Ovary (tissue), 9 donors: Measurements from ENCODE around the gene SCN4A. TPM values are rescaled to one million over a fixed set of nuclear protein-coding genes. Genes with fewer than 3 reads are reported as not detected.

Experiments
- DNase-seq, 5 donors: peaks; one replicate each; pipeline ENCODE4 v3.0.0-alpha.2; 2019 to 2020
- H3K27ac ChIP-seq, 2 donors: fragments of 200-600 bp; one replicate each; pipeline versions ENCODE4 v1.5.1 to v1.8.0; 2019 to 2022
- H3K27me3 ChIP-seq: fragments of 200-600 bp; one replicate; pipeline ENCODE4 v1.8.0; 2022
- H3K36me3 ChIP-seq: fragments of 200-600 bp; sonication (generic); one replicate; pipeline ENCODE4 v1.5.1; 2019
- H3K4me1 ChIP-seq: one replicate; pipeline ENCODE4 v1.8.1; 2013; ENCODE audit warnings: mild to moderate bottlenecking, moderate library complexity; ENCODE audit not compliant: insufficient read depth
- H3K4me3 ChIP-seq: fragments of 200-600 bp; sonication (generic); one replicate; pipeline ENCODE4 v1.5.1; 2017
- H3K9me3 ChIP-seq, 2 donors: fragments of 200-600 bp in 1 of 2; sonication (generic) in 1 of 2; one replicate each; pipeline versions ENCODE4 v1.5.1 to v1.8.1; 2013 to 2019; ENCODE audit warnings: mild to moderate bottlenecking in 1 of 2, moderate library complexity in 1 of 2
- EP300 ChIP-seq: sonication (generic); formaldehyde crosslinking; IDR thresholded peaks from one replicate; pipeline ENCODE4 v1.6.1; 2017; ENCODE audit warnings: antibody characterized with exemption
- POLR2A ChIP-seq: fragments of 450-650 bp; IDR thresholded peaks from one replicate; pipeline ENCODE4 v1.6.1; 2017; ENCODE audit warnings: antibody characterized with exemption, mild to moderate bottlenecking, moderate library complexity
- WGBS, 3 donors: extraction: QIAGEN DNeasy Blood & Tissue Kit in 1 of 3; methylation state at CpG; one replicate each; pipeline versions ENCODE4 v1.1.5 to v1.1.7; 2013 to 2017; 5-methylcytosine and 5-hydroxymethylcytosine counted together
- intact Hi-C, 4 donors: fragments of 100-400 bp; cut with DNase I; formaldehyde crosslinking; loops; one replicate each; pipeline versions ENCODE4 v1.11.0 to v1.15.1; 2022 to 2023
- polyA plus RNA-seq, 2 donors: library from polyadenylated mRNA; stranded (reverse); fragments of 200-250 nt in 1 of 2; fragments of 350-450 nt in 1 of 2; fragmentation: Illumina TruSeq in 1 of 2; extraction: RNeasy Lipid Tissue Mini Kit (QIAGEN cat#74804) in 1 of 2; gene quantifications; one replicate each; pipeline ENCODE4 v1.2.3, GENCODE V29; 2013 to 2014
- total RNA-seq, 7 donors: library from RNA; depleted of rRNA in 2 of 7; stranded (reverse); fragments of >200 nt in 2 of 7; fragmentation: NEBNext Ultra II Directional in 3 of 7; extraction: Animal tissue kit (Norgen Biotek cat#: 25700) in 3 of 7; gene quantifications; one replicate each; pipeline versions ENCODE4 v1.1.0 to v1.2.4, GENCODE V29; 2016 to 2023
- TF ChIP-seq, protein P1 (sequence below), 3 donors: fragments of 450-650 bp in 2 of 3; fragments of 200-600 bp in 1 of 3; IDR thresholded peaks; one replicate each; pipeline versions ENCODE4 v1.5.1 to v1.8.0; 2016 to 2022; ENCODE audit warnings: antibody characterized with exemption in 3 of 3, mild to moderate bottlenecking in 1 of 3
- donor health status: DM: no; HTN: no; CAD: no; lungs with moderate emphysema.
- donor health status: DM: no; HTN: no; CAD: no.
- donor health status: Bipolar disorder and iron deficiency.
- donor health status: DM: yes; HTN: yes; CAD: no.
- donor health status: DM: no; HTN: no; CAD: no.
- donor health status: DM: yes; HTN: yes; CAD: no.

SCN4A gene
- total and polyA plus RNA-seq, 9 donors = 0.27 to 2.5 (median 0.62) TPM; not detected in 1

DNA sequence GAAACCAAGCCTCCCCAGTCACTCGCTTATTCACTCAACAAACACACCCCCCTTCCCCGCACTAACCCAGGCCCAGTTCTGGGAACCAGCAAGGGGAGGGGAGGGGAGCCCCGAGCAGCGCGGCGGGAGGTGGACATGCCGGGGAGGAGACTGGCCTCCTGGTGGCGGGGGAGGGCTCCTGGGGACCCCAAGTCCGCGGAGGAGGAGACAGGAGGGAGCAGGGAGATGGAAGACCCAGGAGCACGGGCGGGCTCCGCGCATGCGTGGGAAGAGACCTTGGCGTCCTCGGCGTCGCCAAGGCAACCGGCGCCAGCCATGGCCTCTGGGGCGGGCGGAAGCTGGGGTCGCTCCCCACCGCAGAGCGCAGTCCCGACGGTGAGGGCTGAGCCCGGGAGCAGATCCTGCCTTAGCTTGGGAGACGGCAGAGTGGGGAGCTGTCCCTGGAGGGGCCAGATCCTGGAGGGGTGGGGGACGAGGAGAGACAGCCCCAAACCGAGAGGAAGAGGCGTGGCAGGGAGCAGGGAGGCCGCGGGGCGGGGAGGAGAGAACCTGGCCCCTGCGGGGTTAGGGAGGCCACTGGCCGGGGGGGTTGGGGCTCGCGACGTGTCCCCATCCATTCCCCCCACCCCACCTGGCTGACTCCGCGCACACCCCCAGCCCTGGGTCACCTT, 25.5 kb upstream of the SCN4A start, which contains the start of gene PRR29:
Gene PRR29 (plus strand): TSS at position 302 of the 671 bp plus-strand sequence. CDS start 14 bp downstream, at position 316.
- Histone ChIP-seq H3K27ac (no peak within 1 kb of the TSS), H3K4me1 (peaks cover 7% of the 10 kb centered on the region), H3K27me3 (no peaks in the 10 kb centered on the region), H3K4me3 (peak within 1 kb of the TSS; percentile 38), H3K36me3 (no peaks in the 10 kb centered on the region), H3K9me3 (no peaks in the 10 kb centered on the region)
- peak; percentile 66 to 88 (median 81) for DNase-seq
- intact Hi-C loops = no loop called here
- TF ChIP-seq EP300 = no peak
- TF ChIP-seq, protein P1, sequence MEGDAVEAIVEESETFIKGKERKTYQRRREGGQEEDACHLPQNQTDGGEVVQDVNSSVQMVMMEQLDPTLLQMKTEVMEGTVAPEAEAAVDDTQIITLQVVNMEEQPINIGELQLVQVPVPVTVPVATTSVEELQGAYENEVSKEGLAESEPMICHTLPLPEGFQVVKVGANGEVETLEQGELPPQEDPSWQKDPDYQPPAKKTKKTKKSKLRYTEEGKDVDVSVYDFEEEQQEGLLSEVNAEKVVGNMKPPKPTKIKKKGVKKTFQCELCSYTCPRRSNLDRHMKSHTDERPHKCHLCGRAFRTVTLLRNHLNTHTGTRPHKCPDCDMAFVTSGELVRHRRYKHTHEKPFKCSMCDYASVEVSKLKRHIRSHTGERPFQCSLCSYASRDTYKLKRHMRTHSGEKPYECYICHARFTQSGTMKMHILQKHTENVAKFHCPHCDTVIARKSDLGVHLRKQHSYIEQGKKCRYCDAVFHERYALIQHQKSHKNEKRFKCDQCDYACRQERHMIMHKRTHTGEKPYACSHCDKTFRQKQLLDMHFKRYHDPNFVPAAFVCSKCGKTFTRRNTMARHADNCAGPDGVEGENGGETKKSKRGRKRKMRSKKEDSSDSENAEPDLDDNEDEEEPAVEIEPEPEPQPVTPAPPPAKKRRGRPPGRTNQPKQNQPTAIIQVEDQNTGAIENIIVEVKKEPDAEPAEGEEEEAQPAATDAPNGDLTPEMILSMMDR (IDR thresholded peaks at IDR 0.05) = no peak
- no peak for TF ChIP-seq POLR2A
- 0 to 1% (median 1%) methylated on average over 32 to 43 of the region's 43 CpGs for WGBS, 3 donors

DNA sequence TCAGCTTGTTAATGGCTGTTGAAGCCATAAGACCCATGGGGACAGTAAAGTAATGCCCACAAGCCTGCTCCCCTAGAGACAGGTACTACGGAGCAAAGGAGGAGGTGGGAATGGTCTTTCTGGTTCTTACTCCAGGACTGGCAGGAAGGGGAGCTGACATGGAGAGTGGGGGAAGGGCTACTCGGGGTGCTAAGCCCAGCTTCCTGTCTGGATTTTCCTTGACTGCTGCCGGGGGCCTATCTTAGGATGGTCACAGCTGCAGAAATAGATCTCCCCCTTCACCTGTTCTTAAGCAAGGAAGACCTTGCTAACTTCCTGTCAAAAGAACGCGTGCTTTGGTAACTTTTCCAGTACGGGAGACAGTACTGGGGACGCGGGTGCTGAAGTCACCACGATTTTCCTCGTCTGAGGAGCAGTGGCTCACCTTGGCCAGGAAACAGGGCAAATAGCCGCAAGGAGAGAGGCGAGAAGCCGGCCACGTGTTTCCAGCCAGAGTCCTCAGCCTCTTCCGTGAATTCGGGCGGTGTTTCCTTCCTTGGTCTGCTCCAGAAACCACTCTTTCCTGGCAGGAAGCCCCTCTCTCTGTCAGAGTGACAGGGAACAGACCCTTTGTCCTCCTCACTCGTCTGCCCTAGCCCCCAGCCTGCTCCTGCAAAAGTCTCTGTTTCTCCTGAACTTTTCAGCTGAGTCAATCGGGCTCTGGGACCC, 24.8 kb upstream of the SCN4A start:
- DNase-seq = no peak
- Histone ChIP-seq H3K4me1 (peaks cover 7% of the 10 kb centered on the region), H3K27ac (no peak overlapping the region), H3K4me3 (peak overlapping the region; percentile 38), H3K36me3 (no peaks in the 10 kb centered on the region), H3K9me3 (no peaks in the 10 kb centered on the region), H3K27me3 (no peaks in the 10 kb centered on the region)
- 14 to 16% (median 14%) methylated on average over 19 of the region's 19 CpGs for WGBS, 3 donors
- TF ChIP-seq POLR2A (no peak), EP300 (no peak)
- TF ChIP-seq, protein P1 (IDR thresholded peaks at IDR 0.05) = no peak
- intact Hi-C loops = no loop called here

DNA sequence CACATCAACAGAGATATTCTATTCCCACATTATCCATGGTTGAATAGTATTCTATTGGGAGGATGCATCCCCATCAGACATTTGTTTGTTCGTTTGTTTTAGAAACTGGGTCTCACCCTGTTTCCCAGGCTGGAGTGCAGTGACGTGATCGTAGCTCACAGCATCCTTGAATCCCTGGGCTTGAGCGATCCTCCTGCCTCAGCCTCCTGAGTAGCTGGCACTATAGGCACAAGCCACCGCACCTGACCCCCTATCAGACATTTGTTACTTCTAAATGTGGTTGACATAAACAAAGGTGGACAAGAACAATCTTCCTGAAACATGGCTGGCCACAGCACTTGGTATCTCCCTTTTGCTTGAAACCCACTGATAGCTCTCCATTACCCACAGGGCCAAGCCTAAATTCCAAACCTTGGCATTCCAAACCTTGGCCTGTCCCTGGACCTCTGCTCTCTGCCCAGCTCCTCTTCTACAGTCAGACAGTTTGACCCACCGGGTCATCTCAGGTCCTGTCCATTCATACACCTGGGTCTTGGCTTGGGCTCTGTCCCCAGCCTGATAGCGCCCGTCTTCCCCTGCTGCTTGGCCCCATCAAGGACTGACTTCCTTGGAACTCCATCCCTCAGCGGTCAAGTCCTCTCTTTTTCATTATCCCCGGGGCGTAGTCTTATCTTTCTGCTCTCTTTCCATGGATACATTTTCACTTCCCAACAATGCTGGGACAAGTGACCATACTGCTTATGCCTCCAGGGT, 23.9 kb upstream of the SCN4A start:
- no peak for DNase-seq
- intact Hi-C loops = no loop called here
- Histone ChIP-seq H3K27ac (no peak overlapping the region), H3K27me3 (no peaks in the 10 kb centered on the region), H3K9me3 (no peaks in the 10 kb centered on the region), H3K36me3 (no peaks in the 10 kb centered on the region), H3K4me3 (no peak overlapping the region), H3K4me1 (peaks cover 7% of the 10 kb centered on the region)
- WGBS, 3 donors = 90 to 93% (median 91%) methylated on average over 11 of the region's 11 CpGs
- TF ChIP-seq EP300 (no peak), POLR2A (no peak)
- TF ChIP-seq, protein P1 (IDR thresholded peaks at IDR 0.05) = no peak

DNA sequence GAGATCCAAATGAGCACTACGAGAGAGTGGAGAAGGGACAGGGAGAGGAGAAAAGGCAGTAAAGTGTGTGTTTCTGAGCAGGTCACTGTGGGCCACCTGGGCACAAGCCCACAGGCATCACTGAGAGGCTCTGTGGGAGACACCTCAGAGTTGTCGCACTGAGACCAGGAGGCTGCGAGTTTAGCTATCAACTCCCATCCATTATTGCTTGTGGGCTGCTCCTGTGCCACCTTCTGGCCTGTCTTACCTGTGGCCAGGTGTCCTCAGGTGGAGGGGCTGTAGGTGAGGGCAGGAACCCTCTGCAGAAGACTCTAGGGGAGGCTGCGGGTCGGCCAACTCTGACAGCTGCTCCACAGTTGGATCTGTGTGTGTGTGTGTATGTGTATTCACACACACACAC, 22.9 kb upstream of the SCN4A start:
- DNase-seq = no peak
- no peak overlapping the region for H3K27ac ChIP-seq
- no peak overlapping the region for H3K4me3 ChIP-seq
- no peaks in the 10 kb centered on the region for H3K9me3 ChIP-seq
- H3K4me1 ChIP-seq = peaks cover 7% of the 10 kb centered on the region
- H3K36me3 ChIP-seq = no peaks in the 10 kb centered on the region
- intact Hi-C loops = no loop called here
- TF ChIP-seq EP300 (no peak), POLR2A (no peak)
- TF ChIP-seq, protein P1 (IDR thresholded peaks at IDR 0.05) = no peak
- 74 to 84% (median 83%) methylated on average over 5 of the region's 5 CpGs for WGBS, 3 donors
- H3K27me3 ChIP-seq = no peaks in the 10 kb centered on the region
